Fibroblast of skin of right biceps (primary cell): Measurements from ENCODE around the gene ALG1L2.
"Not testable (repeated sequence)": the region's sequence is repeated elsewhere in the genome, so short reads cannot be mapped to it uniquely, and the experiment has no call there.

Source experiments
- DNase-seq: peaks from one replicate; pipeline ENCODE4 v3.0.0-alpha.2; 2013

Gene ALG1L2

GRCh38 chr3:130081351-130081881 lies at the start of gene ALG1L2:
Gene ALG1L2 (plus strand): TSS chr3:130081831. CDS start chr3:130082017, 186 bp downstream.
- DNase-seq = no peak

GRCh38 chr3:130037126-130037815 lies 44.4 kb upstream of the ALG1L2 start:
- DNase-seq = peak; percentile 80

- DNase-seq = not testable (repeated sequence)
Measured at GRCh38 chr3:130042736-130043135, 38.9 kb upstream of the ALG1L2 start.

GRCh38 chr3:130043658-130044057 lies 38.0 kb upstream of the ALG1L2 start:
- DNase-seq = not testable (repeated sequence)

- no peak for DNase-seq
Measured at GRCh38 chr3:130044370-130044769, 37.3 kb upstream of the ALG1L2 start.

GRCh38 chr3:130048726-130049125 lies 32.9 kb upstream of the ALG1L2 start:
- DNase-seq = no peak

GRCh38 chr3:130052366-130052765 lies 29.3 kb upstream of the ALG1L2 start:
- not testable (repeated sequence) for DNase-seq

- not testable (repeated sequence) for DNase-seq
Measured at GRCh38 chr3:130052965-130053364, 28.7 kb upstream of the ALG1L2 start.

GRCh38 chr3:130057536-130058266 lies 23.9 kb upstream of the ALG1L2 start:
- DNase-seq = not testable (repeated sequence)

- not testable (repeated sequence) for DNase-seq
Measured at GRCh38 chr3:130058267-130058657, 23.4 kb upstream of the ALG1L2 start.

GRCh38 chr3:130058716-130059115 lies 22.9 kb upstream of the ALG1L2 start:
- DNase-seq = peak; percentile 41

GRCh38 chr3:130059162-130059561 lies 22.5 kb upstream of the ALG1L2 start:
- not testable (repeated sequence) for DNase-seq

- DNase-seq = no peak
Measured at GRCh38 chr3:130073582-130073981, 8.0 kb upstream of the ALG1L2 start.

- DNase-seq = no peak
Measured at GRCh38 chr3:130077636-130078035, 4.0 kb upstream of the ALG1L2 start.

GRCh38 chr3:130083363-130084090 lies 1.9 kb downstream of the ALG1L2 start:
- not testable (repeated sequence) for DNase-seq

GRCh38 chr3:130084436-130084980 lies 2.9 kb downstream of the ALG1L2 start:
- no peak for DNase-seq

- DNase-seq = no peak
Measured at GRCh38 chr3:130085881-130086280, 4.2 kb downstream of the ALG1L2 start.

GRCh38 chr3:130086628-130087027 lies 5.0 kb downstream of the ALG1L2 start:
- not testable (repeated sequence) for DNase-seq

GRCh38 chr3:130088061-130088460 lies 6.4 kb downstream of the ALG1L2 start:
- DNase-seq = no peak

GRCh38 chr3:130090681-130091080 lies 9.1 kb downstream of the ALG1L2 start:
- not testable (repeated sequence) for DNase-seq

GRCh38 chr3:130091958-130092357 lies 10.3 kb downstream of the ALG1L2 start:
- no peak for DNase-seq

GRCh38 chr3:130093741-130094391 lies 12.2 kb downstream of the ALG1L2 start:
- no peak for DNase-seq
